Measurements from ENCODE around the gene TPST2.

TPST2 gene

GRCh38 chr22:26561756-26562417 is 28.0 kb downstream of the TPST2 start:
- in situ Hi-C loops (cut with HindIII; ENCODE audit: low sequenced_read_pairs), result no loop called here
- no peak for TF ChIP-seq CTCF (IDR thresholded peaks at IDR 0.05; ENCODE audit: low read depth, low read length, missing control alignments)
- no peak for DNase-seq (ENCODE audit: low read depth)
- no peak overlapping the region for H3K4me3 ChIP-seq (ENCODE audit: low read depth, low read length)

- no peak for DNase-seq (ENCODE audit: low read depth)
- TF ChIP-seq CTCF (IDR thresholded peaks at IDR 0.05; ENCODE audit: low read depth, low read length, missing control alignments), result no peak
- in situ Hi-C loops (cut with HindIII; ENCODE audit: low sequenced_read_pairs), result no loop called here
- no peak overlapping the region for H3K4me3 ChIP-seq (ENCODE audit: low read depth, low read length)
Measured at GRCh38 chr22:26559961-26560575, 29.9 kb downstream of the TPST2 start.

GRCh38 chr22:26558248-26558895 is 31.6 kb downstream of the TPST2 start:
- DNase-seq (ENCODE audit: low read depth), result peak; percentile 28

GRCh38 chr22:26556904-26557303 is 33.0 kb downstream of the TPST2 start:
- no peak overlapping the region for H3K4me3 ChIP-seq (ENCODE audit: low read depth, low read length)
- no peak for TF ChIP-seq CTCF (IDR thresholded peaks at IDR 0.05; ENCODE audit: low read depth, low read length, missing control alignments)
- in situ Hi-C loops (cut with HindIII; ENCODE audit: low sequenced_read_pairs), result no loop called here
- no peak for DNase-seq (ENCODE audit: low read depth)

More at GRCh38 chr22:26558248-26558895, 31.6 kb downstream of the TPST2 start:
- no peak for TF ChIP-seq CTCF (IDR thresholded peaks at IDR 0.05; ENCODE audit: low read depth, low read length, missing control alignments)
- H3K4me3 ChIP-seq (ENCODE audit: low read depth, low read length), result no peak overlapping the region
- in situ Hi-C loops (cut with HindIII; ENCODE audit: low sequenced_read_pairs), result no loop called here

- TF ChIP-seq CTCF (IDR thresholded peaks at IDR 0.05; ENCODE audit: low read depth, low read length, missing control alignments), result no peak
- in situ Hi-C loops (cut with HindIII; ENCODE audit: low sequenced_read_pairs), result no loop called here
- no peak overlapping the region for H3K4me3 ChIP-seq (ENCODE audit: low read depth, low read length)
- no peak for DNase-seq (ENCODE audit: low read depth)
Measured at GRCh38 chr22:26555478-26555877, 34.5 kb downstream of the TPST2 start.

GRCh38 chr22:26554956-26555355 is 35.0 kb downstream of the TPST2 start:
- no peak overlapping the region for H3K4me3 ChIP-seq (ENCODE audit: low read depth, low read length)
- in situ Hi-C loops (cut with HindIII; ENCODE audit: low sequenced_read_pairs), result no loop called here
- no peak for TF ChIP-seq CTCF (IDR thresholded peaks at IDR 0.05; ENCODE audit: low read depth, low read length, missing control alignments)

More at GRCh38 chr22:26554956-26555355, 35.0 kb downstream of the TPST2 start:
- DNase-seq (ENCODE audit: low read depth), result no peak
